ENCODE measurements around the gene LHX4. TPM values are rescaled to one million over a fixed set of nuclear protein-coding genes. Genes with fewer than 3 reads are reported as not detected.

LHX4 gene
- total and polyA plus RNA-seq, 9 of the 15 experiments (the other 6 are each of a cell fraction or from before 2014, with no cell fraction given) = 0.01 to 0.11 (median 0.07) TPM; not detected in 5

GRCh38 chr1:180210008-180210620 is 19.9 kb upstream of the LHX4 start (continued):
- no peak for TF ChIP-seq ZBTB40 (IDR thresholded peaks at IDR 0.05)
- no peak for TF ChIP-seq ZBTB40 (CRISPR knock-in tag; IDR thresholded peaks at IDR 0.05)

All from K562 (cell line).